DMS79 (cell line): Measurements from ENCODE around the gene RPL31.

Source experiments
- DNase-seq: peaks from one replicate; lab custom pipeline; 2025; lab: John Stamatoyannopoulos, UW

Gene RPL31

DNA sequence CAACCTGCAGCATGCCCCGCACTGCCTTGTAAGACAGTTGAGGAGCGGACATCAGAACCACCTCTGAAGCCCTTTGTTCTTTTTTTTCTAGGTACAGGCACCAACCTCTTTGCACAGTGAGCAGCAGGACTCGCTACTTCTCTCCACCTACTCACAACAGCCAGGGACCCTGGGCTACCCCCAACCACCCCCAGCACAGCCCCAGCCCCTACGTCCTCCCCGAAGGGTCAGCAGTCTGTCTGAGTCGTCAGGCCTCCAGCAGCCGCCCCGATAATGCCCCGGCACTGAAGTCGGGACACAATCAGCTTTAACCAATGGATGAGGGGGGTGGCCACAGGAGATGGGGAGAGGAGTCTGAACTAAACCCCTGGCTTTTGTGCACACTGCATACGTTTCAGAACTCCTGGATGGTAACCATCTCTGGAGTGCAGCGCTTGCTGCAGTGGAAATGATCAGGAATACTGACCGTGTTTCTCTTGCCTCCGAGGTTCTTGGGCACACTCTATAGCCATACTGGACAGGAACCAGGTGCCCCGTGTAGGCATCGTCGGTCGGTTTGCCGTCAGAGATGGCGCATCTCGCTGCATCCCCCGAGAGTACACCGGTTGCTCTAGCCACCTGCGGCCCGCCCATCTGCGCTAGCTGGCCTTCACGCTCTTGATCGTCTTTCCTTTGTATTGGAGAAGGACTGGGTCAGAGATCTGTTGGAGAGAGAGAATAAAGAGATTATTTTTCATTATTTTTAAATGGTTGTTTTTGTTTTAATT is 6.6 kb upstream of the RPL31 start:
- DNase-seq = no peak

GRCh38 chr2:100997509-100998234 is 4.4 kb upstream of the RPL31 start:
- no peak for DNase-seq

GRCh38 chr2:100998235-100998573 is 3.9 kb upstream of the RPL31 start:
- no peak for DNase-seq

DNA sequence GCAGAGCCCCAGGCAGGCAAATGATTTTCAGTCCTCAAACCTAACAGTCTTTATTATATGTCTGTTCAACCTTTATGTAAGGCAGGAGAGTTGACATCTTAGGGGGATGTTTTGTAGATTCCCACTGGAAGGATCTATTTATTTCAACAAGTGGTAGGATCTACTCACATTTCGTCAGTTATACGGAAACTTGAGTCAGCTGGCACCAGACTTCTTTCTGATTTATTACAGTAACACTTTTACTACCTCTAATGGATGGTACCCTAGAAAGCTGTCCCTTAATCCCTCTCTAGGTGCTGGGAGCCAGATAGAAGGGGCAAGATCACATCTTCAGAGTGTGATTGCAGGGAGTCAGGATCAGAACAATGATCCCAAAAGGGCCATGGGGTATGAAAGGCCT is 2.1 kb upstream of the RPL31 start:
- DNase-seq = no peak

DNA sequence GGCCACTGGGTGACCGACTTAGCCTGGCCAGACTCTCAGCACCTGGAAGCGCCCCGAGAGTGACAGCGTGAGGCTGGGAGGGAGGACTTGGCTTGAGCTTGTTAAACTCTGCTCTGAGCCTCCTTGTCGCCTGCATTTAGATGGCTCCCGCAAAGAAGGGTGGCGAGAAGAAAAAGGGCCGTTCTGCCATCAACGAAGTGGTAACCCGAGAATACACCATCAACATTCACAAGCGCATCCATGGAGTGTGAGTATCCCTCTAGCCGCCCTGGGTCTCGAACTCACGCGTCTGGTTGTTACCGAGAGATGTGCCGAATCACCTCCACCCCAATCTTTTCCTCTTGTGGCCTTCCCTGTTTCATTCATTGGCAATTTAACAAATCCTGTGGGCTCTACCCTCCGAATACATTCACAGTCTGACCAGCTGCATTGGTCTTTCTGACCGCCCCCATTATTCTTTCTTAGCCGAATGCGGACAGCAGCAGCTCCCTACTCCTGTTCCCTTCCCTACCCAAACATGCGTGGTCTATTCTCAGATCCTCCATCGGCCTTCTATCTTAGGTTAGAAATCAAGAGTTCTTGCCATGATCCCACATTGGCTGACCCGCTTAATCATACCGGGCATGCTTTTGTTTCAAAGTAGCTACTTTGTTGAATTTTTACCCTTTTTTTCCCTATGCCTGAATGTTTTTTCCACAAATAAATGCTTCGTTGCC is 631 bp downstream of the RPL31 start:
- DNase-seq = no peak

DNA sequence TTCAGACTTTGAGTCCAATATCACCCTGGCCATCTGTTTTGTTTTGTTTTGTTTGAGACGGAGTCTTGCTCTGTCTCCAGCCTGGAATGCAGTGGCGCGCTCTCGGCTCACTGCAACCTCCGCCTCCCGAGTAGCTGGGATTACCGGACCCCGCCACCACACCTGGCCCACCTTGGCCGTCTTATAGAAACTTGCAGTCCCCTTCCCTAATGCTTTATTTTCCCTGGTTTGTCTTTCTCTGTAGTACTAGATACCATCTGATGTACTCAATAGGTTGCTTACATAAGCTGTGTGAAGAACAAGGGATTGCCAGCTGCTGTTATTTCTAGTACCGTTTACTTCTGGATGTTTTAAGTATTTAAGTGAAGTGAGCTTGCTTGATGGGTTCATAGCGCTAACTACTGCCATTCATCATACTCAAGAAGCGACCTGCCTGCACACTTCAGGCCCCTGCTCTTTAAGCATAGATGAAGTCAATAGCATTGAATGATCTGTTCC is 1.2 kb downstream of the RPL31 start:
- no peak for DNase-seq

DNA sequence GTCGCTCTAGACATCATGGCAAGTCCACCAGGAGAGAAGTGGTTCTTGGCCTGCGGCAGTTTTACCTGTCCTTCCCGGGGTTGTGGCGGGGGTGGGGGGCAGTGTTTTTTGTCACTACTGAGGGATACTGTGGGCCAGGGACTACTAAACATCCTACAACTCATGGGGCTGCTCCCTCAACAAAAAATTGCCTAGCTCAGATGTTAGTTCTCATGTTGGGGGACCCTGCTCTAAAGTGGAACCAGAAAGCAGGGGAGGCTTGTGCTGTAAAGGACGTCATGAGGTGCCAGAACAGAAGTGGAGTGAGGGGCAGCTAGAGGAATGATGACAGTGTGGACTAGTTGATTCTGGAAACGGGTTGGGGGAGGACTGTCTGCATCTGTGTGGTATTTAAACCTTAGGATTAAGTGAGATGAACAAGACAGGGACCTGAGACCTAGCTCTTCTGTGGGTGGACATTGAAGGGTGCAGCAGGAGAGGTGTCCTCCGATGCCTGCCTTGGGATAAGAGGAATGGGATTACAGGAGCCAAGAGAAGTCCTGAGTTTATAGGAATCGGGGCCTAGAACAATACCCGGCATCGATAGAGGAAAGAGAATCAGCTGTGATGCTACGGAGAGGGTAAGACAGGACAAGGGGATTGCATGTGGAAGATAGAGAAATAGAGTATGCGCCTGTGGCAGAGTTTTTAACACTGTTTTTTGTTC is 2.7 kb downstream of the RPL31 start:
- DNase-seq = no peak

- DNase-seq = no peak
These were observed 4.1 kb downstream of the RPL31 start for GRCh38 chr2:101006065-101006715.

DNA sequence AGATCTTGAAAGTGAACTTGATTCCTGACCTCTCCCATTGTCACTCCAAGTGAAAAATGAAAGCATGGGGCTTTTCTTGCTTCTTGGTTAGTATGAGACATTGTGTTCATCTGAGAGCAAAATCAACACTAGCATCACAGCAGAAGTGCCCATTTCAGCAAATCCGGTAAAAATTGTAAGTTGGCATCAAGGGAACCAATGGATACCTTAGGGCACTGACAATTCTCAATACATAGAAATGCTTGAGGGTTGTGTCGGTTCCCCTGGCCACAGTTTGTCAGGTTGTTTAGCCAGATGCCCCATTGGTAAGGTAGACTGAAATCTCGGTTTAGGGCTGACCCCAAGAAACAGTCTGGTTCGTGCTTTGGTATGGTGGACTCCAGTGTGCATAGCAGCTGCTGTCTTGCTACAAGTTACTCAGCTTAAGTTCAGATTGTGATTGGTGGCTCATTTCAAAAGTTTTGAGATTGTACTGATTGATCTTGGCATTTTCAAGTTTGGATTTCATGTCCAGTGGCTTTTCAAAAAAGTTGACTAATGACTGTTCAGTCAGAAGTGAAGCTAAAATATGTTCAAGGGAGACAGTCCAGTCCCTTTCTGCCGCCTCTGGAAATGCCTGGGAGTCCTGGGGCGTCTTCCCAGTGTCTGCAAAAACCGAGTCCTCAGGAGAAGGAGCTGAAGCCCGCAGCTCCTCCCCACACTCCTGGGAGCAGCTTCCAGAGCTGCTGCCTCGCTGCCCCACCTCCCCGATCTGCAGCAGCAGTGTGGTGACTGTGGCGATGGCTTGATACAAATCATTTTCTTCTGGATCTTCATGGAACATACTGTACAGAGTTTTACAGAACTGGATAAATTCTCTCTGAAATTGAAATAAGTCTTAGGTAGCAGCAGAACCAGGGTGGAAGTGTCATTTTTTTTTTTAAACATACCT is 5.6 kb downstream of the RPL31 start:
- DNase-seq = no peak

GRCh38 chr2:101011152-101011551 is 9.1 kb downstream of the RPL31 start:
- no peak for DNase-seq

DNA sequence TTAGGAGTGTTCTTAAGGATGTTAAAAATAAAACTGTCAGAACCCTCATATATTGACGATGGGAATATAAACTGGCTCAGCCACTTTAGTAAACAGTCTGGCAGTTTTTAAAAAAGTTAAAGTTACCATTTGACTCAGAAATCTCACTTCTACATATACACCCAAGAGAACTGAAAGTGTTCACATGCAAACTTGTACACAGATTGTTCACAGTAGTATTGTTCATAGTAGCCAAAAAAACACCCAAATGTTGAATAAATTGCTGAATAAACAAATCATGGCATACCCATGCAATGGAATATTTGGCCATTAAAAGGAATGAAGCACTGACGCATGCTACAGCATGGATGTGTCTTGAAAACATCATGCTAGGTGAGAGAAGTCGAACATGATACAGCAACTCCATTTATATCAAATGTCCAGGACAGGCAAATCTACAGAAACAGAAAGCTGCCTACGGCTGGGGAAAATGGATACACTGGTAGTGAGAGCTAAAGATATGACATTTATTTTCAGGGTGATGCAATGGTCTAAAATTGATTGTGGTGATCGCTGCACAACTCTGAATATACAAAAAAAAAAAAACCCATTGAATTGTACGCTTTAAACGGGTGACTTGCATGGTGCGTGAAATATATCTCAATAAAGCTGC is 10.1 kb downstream of the RPL31 start:
- no peak for DNase-seq

DNA sequence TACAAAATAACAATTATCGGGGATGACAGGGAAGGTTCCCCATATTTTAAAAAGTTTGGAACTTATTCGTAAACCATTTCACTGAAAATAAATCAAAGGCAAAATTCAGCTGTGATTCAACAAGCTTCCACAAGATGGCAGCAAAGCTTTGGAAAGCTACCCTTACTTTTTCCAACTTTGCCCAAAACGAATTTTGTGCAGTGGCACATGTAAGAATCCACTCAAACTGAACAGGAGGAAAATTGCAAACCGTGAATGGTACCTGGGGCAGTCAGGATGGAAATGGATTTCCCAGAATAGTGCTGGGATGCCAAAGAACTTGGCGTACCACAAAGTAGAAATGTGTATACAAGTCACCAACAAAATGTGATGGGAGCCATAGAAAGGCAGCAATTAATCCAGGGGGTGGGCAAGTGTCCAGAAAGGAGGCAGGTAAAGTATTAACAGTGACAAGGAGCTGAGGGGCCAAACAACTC is 10.7 kb downstream of the RPL31 start:
- DNase-seq = peak; percentile 4

- no peak for DNase-seq
These were observed 12.3 kb downstream of the RPL31 start for GRCh38 chr2:101014264-101014857.

DNA sequence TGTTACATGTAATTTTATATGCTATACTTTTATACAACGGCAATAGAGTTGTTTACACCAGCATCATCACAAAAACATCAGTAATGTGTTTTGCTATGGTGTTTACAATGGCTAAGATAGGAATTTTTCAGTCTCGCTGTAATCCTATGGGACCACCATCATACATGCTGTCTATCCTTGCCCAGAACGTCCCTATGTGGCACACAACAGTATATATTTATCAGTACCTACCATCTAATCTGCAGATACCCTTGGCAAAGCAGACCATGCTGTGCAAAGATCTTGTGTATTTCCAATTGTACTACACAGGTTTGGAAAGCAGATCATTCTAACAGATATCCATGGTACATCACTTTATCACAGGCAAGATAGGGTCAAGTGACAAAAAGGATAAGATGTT is 15.3 kb downstream of the RPL31 start:
- DNase-seq = no peak

- DNase-seq = no peak
These were observed 16.8 kb downstream of the RPL31 start for GRCh38 chr2:101018934-101019333.

- no peak for DNase-seq
These were observed 20.1 kb downstream of the RPL31 start for GRCh38 chr2:101022221-101022620.

- no peak for DNase-seq
These were observed 21.4 kb downstream of the RPL31 start for GRCh38 chr2:101023327-101024107.

DNA sequence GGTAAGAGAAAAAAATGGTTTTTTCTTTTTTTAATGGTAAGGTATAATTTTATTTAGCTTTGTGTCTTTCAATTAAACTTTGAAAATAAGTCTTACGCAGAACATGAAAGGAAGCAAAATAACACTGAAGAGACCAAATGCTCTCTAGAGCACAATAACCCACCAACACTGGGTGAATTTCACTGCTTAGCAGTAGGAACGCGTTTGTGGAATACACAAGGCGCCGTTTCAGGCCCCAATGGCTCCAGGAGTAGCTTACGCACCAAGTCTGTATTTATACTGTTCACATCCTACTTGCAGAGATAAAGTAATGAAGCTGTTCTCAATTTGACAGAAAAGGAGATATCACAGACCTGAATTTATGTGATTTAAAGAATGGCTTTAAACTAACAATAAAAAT is 23.5 kb downstream of the RPL31 start:
- DNase-seq = no peak

DNA sequence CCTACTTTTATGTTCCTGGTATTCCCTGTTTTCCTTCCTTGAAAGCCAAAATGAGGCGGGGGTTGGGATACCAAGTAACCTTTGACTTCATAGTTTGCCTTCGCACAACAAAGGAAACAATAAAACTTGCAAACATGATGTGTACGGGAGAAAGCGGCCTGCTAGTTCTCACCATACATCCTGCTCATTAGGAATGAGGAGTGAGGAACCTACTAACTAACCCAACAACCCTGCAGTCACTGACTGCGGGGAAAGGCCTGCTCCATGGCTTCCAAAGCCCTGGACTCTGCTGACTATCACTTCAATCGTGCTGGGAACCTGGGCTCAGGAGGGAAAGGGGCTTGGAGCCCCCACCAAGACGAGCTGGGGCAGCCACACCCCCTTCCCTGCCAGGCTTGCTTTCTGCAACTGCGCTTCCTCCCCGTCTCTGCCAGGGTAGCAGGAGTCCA is 24.2 kb downstream of the RPL31 start:
- no peak for DNase-seq
